SKM-1 (cell line): ENCODE measurements around the gene PLXNC1.

ENCODE experiments used
- DNase-seq: peaks from one replicate; lab custom pipeline; 2025; ENCODE audit not compliant: unreplicated experiment; lab: John Stamatoyannopoulos, UW

The PLXNC1 gene

GRCh38 chr12:94333396-94333795, 185.0 kb downstream of the PLXNC1 start:
- no peak for DNase-seq

GRCh38 chr12:94336211-94336925, 188.0 kb downstream of the PLXNC1 start:
- no peak for DNase-seq

GRCh38 chr12:94338006-94338794, 189.8 kb downstream of the PLXNC1 start:
- no peak for DNase-seq

- no peak for DNase-seq
Observed at GRCh38 chr12:94340573-94340972, 192.2 kb downstream of the PLXNC1 start.

GRCh38 chr12:94353130-94353529, 204.8 kb downstream of the PLXNC1 start:
- no peak for DNase-seq
